Measurements from ENCODE around the gene CRTAC1. TPM values are rescaled to one million over a fixed set of nuclear protein-coding genes. Genes with fewer than 3 reads are reported as not detected.

The CRTAC1 gene
- polyA plus RNA-seq, 1 of the 3 experiments (the other 2 are of a cell fraction), result 0.05 TPM

DNA sequence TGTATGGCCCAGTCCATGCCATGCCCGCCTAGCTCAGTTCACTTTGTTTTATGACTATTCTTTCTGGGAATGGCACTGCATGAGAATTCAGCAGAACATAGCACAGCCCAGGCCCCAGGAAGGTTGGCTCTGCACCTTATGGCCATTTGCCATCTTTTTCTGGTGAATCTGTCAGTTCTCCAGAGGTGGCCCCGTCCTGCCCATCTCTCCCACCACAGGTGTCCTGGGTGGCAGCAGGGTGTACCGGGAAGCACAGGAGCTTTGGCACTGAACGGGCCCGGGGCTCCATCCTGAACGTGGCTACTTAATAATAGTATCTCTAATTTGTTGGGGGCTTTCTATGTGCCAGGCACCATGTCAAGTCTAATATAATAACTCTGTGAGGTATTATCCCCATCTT, 156.1 kb downstream of the CRTAC1 start:
- no peak overlapping the region for H3K4me2 ChIP-seq
- no peaks in the 10 kb centered on the region for H3K9me3 ChIP-seq
- no peaks in the 10 kb centered on the region for H3K9me2 ChIP-seq
- no peaks in the 10 kb centered on the region for H4K20me1 ChIP-seq (ENCODE audit: insufficient read depth)
- POLR2A ChIA-PET, result interaction anchor here (0.8 kb wide), 1 partner anchor 1470 kb away, joined by 3 read pairs; no protein-coding TSS in a partner anchor
- no peaks in the 10 kb centered on the region for H3F3A ChIP-seq (replicated peaks; ENCODE audit: insufficient read depth)
- no peak for DNase-seq
- no peak overlapping the region for H3K4me3 ChIP-seq (ENCODE audit: low read depth in 2 of 2, low read length in 1 of 2)
- H3K27ac ChIP-seq (ENCODE audit: low read depth in 2 of 2, low read length in 1 of 2), result no peak overlapping the region
- 29% methylated on average over 1 of the region's 6 CpGs for WGBS (ENCODE audit: low lambda C conversion rate)
- no peak overlapping the region for H3K9ac ChIP-seq
- no peaks in the 10 kb centered on the region for H3K79me2 ChIP-seq (ENCODE audit: insufficient read depth)
- H2AFZ ChIP-seq (ENCODE audit: low read depth), result no peak overlapping the region
- peaks cover 0 to 15% of the 10 kb centered on the region in 2 experiments; a peak in 1 of 4 replicates for H3K4me1 ChIP-seq (ENCODE audit: control insufficient read depth in 1 of 2, insufficient read depth in 2 of 2, low read depth in 1 of 2, low read length in 1 of 2)
- H3K36me3 ChIP-seq (replicated peaks in 1 of 2; ENCODE audit: control insufficient read depth in 1 of 2, insufficient read depth in 2 of 2, low read length in 1 of 2), result no peaks in the 10 kb centered on the region
- CTCF ChIA-PET, result interaction anchor here (1.1 to 9.1 kb wide), 6 partner anchors 14 to 171 kb away, joined by 3 to 277 read pairs (median 10); no protein-coding TSS in a partner anchor
- H3K27me3 ChIP-seq (ENCODE audit: insufficient read depth), result peaks cover 18% of the 10 kb centered on the region; the same call in 1 of the 2 replicates
- TF ChIP-seq, protein P1, sequence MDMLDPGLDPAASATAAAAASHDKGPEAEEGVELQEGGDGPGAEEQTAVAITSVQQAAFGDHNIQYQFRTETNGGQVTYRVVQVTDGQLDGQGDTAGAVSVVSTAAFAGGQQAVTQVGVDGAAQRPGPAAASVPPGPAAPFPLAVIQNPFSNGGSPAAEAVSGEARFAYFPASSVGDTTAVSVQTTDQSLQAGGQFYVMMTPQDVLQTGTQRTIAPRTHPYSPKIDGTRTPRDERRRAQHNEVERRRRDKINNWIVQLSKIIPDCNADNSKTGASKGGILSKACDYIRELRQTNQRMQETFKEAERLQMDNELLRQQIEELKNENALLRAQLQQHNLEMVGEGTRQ (IDR thresholded peaks at IDR 0.05; ENCODE audit: borderline replicate concordance, low read depth, low read length), result no peak
- no peak for TF ChIP-seq YY1 (IDR thresholded peaks at IDR 0.05; ENCODE audit: low read depth)
- no peak for TF ChIP-seq CHD2 (IDR thresholded peaks at IDR 0.05; ENCODE audit: low read length, partially characterized antibody)
- no peak for TF ChIP-seq EZH2phosphoT487 (IDR thresholded peaks at IDR 0.05; ENCODE audit: borderline replicate concordance, low read depth)
- no peak for TF ChIP-seq TCF12 (IDR thresholded peaks at IDR 0.05)
- no peak for TF ChIP-seq POLR2AphosphoS5 (IDR thresholded peaks at IDR 0.05; ENCODE audit: low read depth, low read length)
- no peak for TF ChIP-seq FOXM1 (IDR thresholded peaks at IDR 0.05; ENCODE audit: low read depth)
- TF ChIP-seq MXI1 (IDR thresholded peaks at IDR 0.05; ENCODE audit: low read depth, low read length), result no peak
- TF ChIP-seq ELF1 (IDR thresholded peaks at IDR 0.05), result no peak
- no peak for TF ChIP-seq RXRA (IDR thresholded peaks at IDR 0.05; ENCODE audit: borderline replicate concordance, low read depth)

DNA sequence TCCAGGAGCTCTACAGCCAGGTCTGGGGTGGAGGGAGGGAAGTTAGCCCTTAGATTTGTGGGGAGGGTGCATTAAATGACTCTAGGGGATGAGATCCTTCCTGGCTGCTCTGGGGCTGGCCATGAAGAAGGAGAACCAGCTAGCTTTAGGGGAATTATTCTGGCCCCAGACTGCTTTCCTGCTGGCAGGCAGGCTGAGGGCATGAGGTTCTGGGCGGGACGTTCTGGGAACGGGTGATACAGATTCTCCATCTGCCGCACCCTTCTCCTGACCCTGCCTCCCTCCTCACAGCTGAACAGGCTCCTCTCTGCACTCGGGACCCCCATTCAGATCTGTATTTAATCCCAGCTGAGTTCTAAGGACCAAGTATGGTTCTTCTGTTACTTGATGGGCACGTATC, 156.9 kb downstream of the CRTAC1 start:
- Histone ChIP-seq H3K9me2 (no peaks in the 10 kb centered on the region), H3K9me3 (no peaks in the 10 kb centered on the region), H3K4me1 (ENCODE audit: control insufficient read depth in 1 of 2, insufficient read depth in 2 of 2, low read depth in 1 of 2, low read length in 1 of 2) (peaks cover 0 to 21% of the 10 kb centered on the region in 2 experiments; a peak in 2 of 4 replicates), H3K36me3 (replicated peaks in 1 of 2; ENCODE audit: control insufficient read depth in 1 of 2, insufficient read depth in 2 of 2, low read length in 1 of 2) (no peaks in the 10 kb centered on the region), H4K20me1 (ENCODE audit: insufficient read depth) (no peaks in the 10 kb centered on the region), H3K4me2 (no peak overlapping the region), H3K4me3 (ENCODE audit: low read depth in 2 of 2, low read length in 1 of 2) (no peak overlapping the region), H2AFZ (ENCODE audit: low read depth) (no peak overlapping the region), H3K27me3 (ENCODE audit: insufficient read depth) (peaks cover 18% of the 10 kb centered on the region; the same call in 1 of the 2 replicates), H3F3A (replicated peaks; ENCODE audit: insufficient read depth) (no peaks in the 10 kb centered on the region), H3K79me2 (ENCODE audit: insufficient read depth) (no peaks in the 10 kb centered on the region), H3K9ac (no peak overlapping the region), H3K27ac (ENCODE audit: low read depth in 2 of 2, low read length in 1 of 2) (no peak overlapping the region)
- no peak for DNase-seq
- 85% methylated on average over 6 of the region's 6 CpGs for WGBS (ENCODE audit: low lambda C conversion rate)
- ChIA-PET CTCF (interaction anchor here (1.0 to 9.1 kb wide), 6 partner anchors 12 to 168 kb away, joined by 3 to 277 read pairs (median 10); no protein-coding TSS in a partner anchor), POLR2A (interaction anchor here (0.8 kb wide), 1 partner anchor 1471 kb away, joined by 3 read pairs; no protein-coding TSS in a partner anchor)
- TF ChIP-seq GABPA (IDR thresholded peaks at IDR 0.05; ENCODE audit: low read depth) (no peak), RXRA (IDR thresholded peaks at IDR 0.05; ENCODE audit: borderline replicate concordance, low read depth) (no peak), JUND (IDR thresholded peaks at IDR 0.05) (no peak), RCOR1 (IDR thresholded peaks at IDR 0.05; ENCODE audit: low read length) (no peak), YY1 (IDR thresholded peaks at IDR 0.05; ENCODE audit: low read depth) (no peak), POLR2AphosphoS5 (IDR thresholded peaks at IDR 0.05; ENCODE audit: low read depth, low read length) (no peak), TAF1 (IDR thresholded peaks at IDR 0.05; ENCODE audit: borderline replicate concordance, low read depth, low read length) (no peak), TEAD4 (IDR thresholded peaks at IDR 0.05; ENCODE audit: borderline replicate concordance, insufficient read depth) (no peak), SMC3 (IDR thresholded peaks at IDR 0.05; ENCODE audit: low read depth, low read length) (no peak), MXI1 (IDR thresholded peaks at IDR 0.05; ENCODE audit: low read depth, low read length) (no peak), MEF2A (IDR thresholded peaks at IDR 0.05; ENCODE audit: borderline replicate concordance, low read depth) (no peak), FOSL2 (IDR thresholded peaks at IDR 0.05; ENCODE audit: borderline replicate concordance, low read depth) (no peak)
- TF ChIP-seq, protein P2, sequence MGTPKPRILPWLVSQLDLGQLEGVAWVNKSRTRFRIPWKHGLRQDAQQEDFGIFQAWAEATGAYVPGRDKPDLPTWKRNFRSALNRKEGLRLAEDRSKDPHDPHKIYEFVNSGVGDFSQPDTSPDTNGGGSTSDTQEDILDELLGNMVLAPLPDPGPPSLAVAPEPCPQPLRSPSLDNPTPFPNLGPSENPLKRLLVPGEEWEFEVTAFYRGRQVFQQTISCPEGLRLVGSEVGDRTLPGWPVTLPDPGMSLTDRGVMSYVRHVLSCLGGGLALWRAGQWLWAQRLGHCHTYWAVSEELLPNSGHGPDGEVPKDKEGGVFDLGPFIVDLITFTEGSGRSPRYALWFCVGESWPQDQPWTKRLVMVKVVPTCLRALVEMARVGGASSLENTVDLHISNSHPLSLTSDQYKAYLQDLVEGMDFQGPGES (IDR thresholded peaks at IDR 0.05; ENCODE audit: low read depth, low read length), result no peak
- TF ChIP-seq, protein P3, sequence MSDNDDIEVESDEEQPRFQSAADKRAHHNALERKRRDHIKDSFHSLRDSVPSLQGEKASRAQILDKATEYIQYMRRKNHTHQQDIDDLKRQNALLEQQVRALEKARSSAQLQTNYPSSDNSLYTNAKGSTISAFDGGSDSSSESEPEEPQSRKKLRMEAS (IDR thresholded peaks at IDR 0.05; ENCODE audit: low read depth), result no peak
- TF ChIP-seq, protein P4, sequence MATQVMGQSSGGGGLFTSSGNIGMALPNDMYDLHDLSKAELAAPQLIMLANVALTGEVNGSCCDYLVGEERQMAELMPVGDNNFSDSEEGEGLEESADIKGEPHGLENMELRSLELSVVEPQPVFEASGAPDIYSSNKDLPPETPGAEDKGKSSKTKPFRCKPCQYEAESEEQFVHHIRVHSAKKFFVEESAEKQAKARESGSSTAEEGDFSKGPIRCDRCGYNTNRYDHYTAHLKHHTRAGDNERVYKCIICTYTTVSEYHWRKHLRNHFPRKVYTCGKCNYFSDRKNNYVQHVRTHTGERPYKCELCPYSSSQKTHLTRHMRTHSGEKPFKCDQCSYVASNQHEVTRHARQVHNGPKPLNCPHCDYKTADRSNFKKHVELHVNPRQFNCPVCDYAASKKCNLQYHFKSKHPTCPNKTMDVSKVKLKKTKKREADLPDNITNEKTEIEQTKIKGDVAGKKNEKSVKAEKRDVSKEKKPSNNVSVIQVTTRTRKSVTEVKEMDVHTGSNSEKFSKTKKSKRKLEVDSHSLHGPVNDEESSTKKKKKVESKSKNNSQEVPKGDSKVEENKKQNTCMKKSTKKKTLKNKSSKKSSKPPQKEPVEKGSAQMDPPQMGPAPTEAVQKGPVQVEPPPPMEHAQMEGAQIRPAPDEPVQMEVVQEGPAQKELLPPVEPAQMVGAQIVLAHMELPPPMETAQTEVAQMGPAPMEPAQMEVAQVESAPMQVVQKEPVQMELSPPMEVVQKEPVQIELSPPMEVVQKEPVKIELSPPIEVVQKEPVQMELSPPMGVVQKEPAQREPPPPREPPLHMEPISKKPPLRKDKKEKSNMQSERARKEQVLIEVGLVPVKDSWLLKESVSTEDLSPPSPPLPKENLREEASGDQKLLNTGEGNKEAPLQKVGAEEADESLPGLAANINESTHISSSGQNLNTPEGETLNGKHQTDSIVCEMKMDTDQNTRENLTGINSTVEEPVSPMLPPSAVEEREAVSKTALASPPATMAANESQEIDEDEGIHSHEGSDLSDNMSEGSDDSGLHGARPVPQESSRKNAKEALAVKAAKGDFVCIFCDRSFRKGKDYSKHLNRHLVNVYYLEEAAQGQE (IDR thresholded peaks at IDR 0.05; ENCODE audit: low read depth, low read length), result no peak
- TF ChIP-seq, protein P1 (IDR thresholded peaks at IDR 0.05; ENCODE audit: borderline replicate concordance, low read depth, low read length), result no peak
